ENCODE data around the gene EVL. TPM values are rescaled to one million over a fixed set of nuclear protein-coding genes. Genes with fewer than 3 reads are reported as not detected.

The EVL gene
- total RNA-seq, 2 experiments from 2014 or later: 171 to 175 TPM

GRCh38 chr14:100190126-100190525, 124.9 kb downstream of the EVL start:
- POLR2A ChIA-PET: no interaction called here
- CTCF ChIA-PET: interaction anchor here (0.7 kb wide), 1 partner anchor 113 kb away, joined by 3 read pairs; no protein-coding TSS in a partner anchor

GRCh38 chr14:100191584-100192249, 126.5 kb downstream of the EVL start:
- POLR2A ChIA-PET: interaction anchor here (0.7 to 2.2 kb wide), 4 partner anchors 21 to 514 kb away, joined by 3 to 7 read pairs (median 4); no protein-coding TSS in a partner anchor
- CTCF ChIA-PET: interaction anchor here (0.8 to 3.2 kb wide), 12 partner anchors 13 to 226 kb away, joined by 3 to 20 read pairs (median 4); partner anchors contain the start of gene DEGS2

GRCh38 chr14:100192250-100192671, 127.0 kb downstream of the EVL start:
- POLR2A ChIA-PET: interaction anchor here (0.7 to 2.2 kb wide), 7 partner anchors 21 to 515 kb away, joined by 3 to 7 read pairs (median 5); no protein-coding TSS in a partner anchor
- CTCF ChIA-PET: interaction anchor here (0.7 to 3.2 kb wide), 32 partner anchors 8 to 227 kb away, joined by 3 to 20 read pairs (median 5); partner anchors contain the start of genes DEGS2 and YY1

- ChIA-PET CTCF (interaction anchor here (0.6 to 3.2 kb wide), 40 partner anchors 9 to 227 kb away, joined by 3 to 20 read pairs (median 4); partner anchors contain the start of genes DEGS2 and YY1), POLR2A (interaction anchor here (0.6 to 2.2 kb wide), 8 partner anchors 20 to 516 kb away, joined by 3 to 7 read pairs (median 4); no protein-coding TSS in a partner anchor)
These were observed 127.6 kb downstream of the EVL start for GRCh38 chr14:100192672-100193416.

Other genes with a start within 250 kb of the EVL start
- 1 to 10 TPM in 1 of 2 experiments, under 1 TPM in 1; 0.23 to 1.3 TPM for gene DEGS2, start 94.2 kb downstream of the EVL start, total RNA-seq
- gene YY1, start 173.7 kb downstream of the EVL start, total RNA-seq: 100 to 1,000 TPM; 108 to 109 TPM
- 10 to 100 TPM; 13.5 to 14.0 TPM for gene SLC25A29, start 241.0 kb downstream of the EVL start, total RNA-seq

Data from activated CD8-positive, alpha-beta memory T cell treated with anti-CD3 and anti-CD28 coated beads for 36 hours (primary cell).